ENCODE data around the gene ADH1C.
"Not testable (repeated sequence)": the region's sequence is repeated elsewhere in the genome, so short reads cannot be mapped to it uniquely, and the experiment has no call there.

ADH1C gene

GRCh38 chr4:99357948-99358347, 5.4 kb upstream of the ADH1C start:
- no peak for DNase-seq (ENCODE audit: low read depth)

GRCh38 chr4:99356992-99357391, 4.4 kb upstream of the ADH1C start:
- no peak for DNase-seq (ENCODE audit: low read depth)

GRCh38 chr4:99356149-99356548, 3.6 kb upstream of the ADH1C start:
- not testable (repeated sequence) for DNase-seq (ENCODE audit: low read depth)

GRCh38 chr4:99351487-99351886, 1.1 kb downstream of the ADH1C start:
- DNase-seq (ENCODE audit: low read depth) = no peak

- no peak for DNase-seq (ENCODE audit: low read depth)
Observed at GRCh38 chr4:99349338-99349737, 3.2 kb downstream of the ADH1C start.

- DNase-seq (ENCODE audit: low read depth) = not testable (repeated sequence)
Observed at GRCh38 chr4:99342624-99343023, 9.9 kb downstream of the ADH1C start.

- no peak for DNase-seq (ENCODE audit: low read depth)
Observed at GRCh38 chr4:99341426-99341825, 11.1 kb downstream of the ADH1C start.

GRCh38 chr4:99339172-99339571, 13.4 kb downstream of the ADH1C start:
- DNase-seq (ENCODE audit: low read depth) = no peak

- DNase-seq (ENCODE audit: low read depth) = no peak
Observed at GRCh38 chr4:99336553-99336952, 16.0 kb downstream of the ADH1C start.

GRCh38 chr4:99334880-99335279, 17.7 kb downstream of the ADH1C start:
- DNase-seq (ENCODE audit: low read depth) = no peak

- DNase-seq (ENCODE audit: low read depth) = no peak
Observed at GRCh38 chr4:99330648-99331047, 21.9 kb downstream of the ADH1C start.

GRCh38 chr4:99329876-99330275, 22.7 kb downstream of the ADH1C start:
- DNase-seq (ENCODE audit: low read depth) = no peak

GRCh38 chr4:99324979-99325378, 27.6 kb downstream of the ADH1C start:
- DNase-seq (ENCODE audit: low read depth) = peak; percentile 83

- DNase-seq (ENCODE audit: low read depth) = no peak
Observed at GRCh38 chr4:99324361-99324760, 28.2 kb downstream of the ADH1C start.

GRCh38 chr4:99323756-99324155, 28.8 kb downstream of the ADH1C start:
- DNase-seq (ENCODE audit: low read depth) = peak; percentile 58

GRCh38 chr4:99321241-99322191, 31.0 kb downstream of the ADH1C start, which contains the start of gene ADH1B:
Gene ADH1B, minus strand, starts transcription at chr4:99321401. Its CDS starts 70 bp downstream, at chr4:99321331.
- DNase-seq (ENCODE audit: low read depth) = no peak

- not testable (repeated sequence) for DNase-seq (ENCODE audit: low read depth)
Observed at GRCh38 chr4:99317811-99318210, 34.7 kb downstream of the ADH1C start.

GRCh38 chr4:99317354-99317753, 35.2 kb downstream of the ADH1C start:
- no peak for DNase-seq (ENCODE audit: low read depth)

- DNase-seq (ENCODE audit: low read depth) = no peak
Observed at GRCh38 chr4:99315839-99316238, 36.7 kb downstream of the ADH1C start.

GRCh38 chr4:99314211-99314610, 38.3 kb downstream of the ADH1C start:
- DNase-seq (ENCODE audit: low read depth) = no peak

- DNase-seq (ENCODE audit: low read depth) = no peak
Observed at GRCh38 chr4:99310389-99310788, 42.2 kb downstream of the ADH1C start.

- DNase-seq (ENCODE audit: low read depth) = no peak
Observed at GRCh38 chr4:99305638-99306400, 46.7 kb downstream of the ADH1C start.

Data from iris pigment epithelial cell (primary cell).